OCI-LY1 (cell line): Measurements from ENCODE around the gene NUP188.

Source experiments
- CTCF ChIP-seq: fragments of 200-600 bp; sonication (generic), shearing (Covaris generic); IDR thresholded peaks from 2 replicates; pipeline ENCODE4 v1.5.1; 2017; ENCODE audit warnings: mild to moderate bottlenecking, antibody characterized with exemption, low read length, moderate library complexity, mixed read lengths
- EZH2 ChIP-seq: fragments of 200-600 bp; sonication (generic), shearing (Covaris generic); IDR thresholded peaks from 2 replicates; pipeline ENCODE4 v1.8.0; 2017; ENCODE audit warnings: borderline replicate concordance, mixed run types, mild to moderate bottlenecking, antibody characterized with exemption, low read length, moderate library complexity, mixed read lengths

- TF ChIP-seq EZH2 (no peak), CTCF (no peak)
Observed at GRCh38 chr9:128945798-128946501, 1.5 kb upstream of the NUP188 start.
